Stimulated activated CD4-positive, alpha-beta T cell treated with anti-CD3 and anti-CD28 coated beads, Interleukin-1b, Interleukin-23, amount 100 ng/mL, for 24 hours (primary cell): ENCODE data around the gene FETUB.

ENCODE experiments used
- DNase-seq, 4 experiments: peaks; one replicate each; pipeline ENCODE4 v3.0.0-alpha.2; 2020; ENCODE audit warnings: low read depth in 4 of 4, low spot score in 1 of 4

The FETUB gene

GRCh38 chr3:186639778-186640472 lies at the start of gene FETUB:
TSS of gene FETUB (plus strand) at chr3:186640399. CDS start at chr3:186640461, 62 bp downstream.
- no peak for DNase-seq

GRCh38 chr3:186590580-186591295 lies 49.5 kb upstream of the FETUB start:
- DNase-seq, result no peak

- DNase-seq, result no peak
Observed at GRCh38 chr3:186592682-186593081, 47.5 kb upstream of the FETUB start.

- no peak for DNase-seq
Observed at GRCh38 chr3:186593862-186594261, 46.3 kb upstream of the FETUB start.

- no peak for DNase-seq
Observed at GRCh38 chr3:186594591-186595113, 45.5 kb upstream of the FETUB start.

- no peak for DNase-seq
Observed at GRCh38 chr3:186596568-186597287, 43.5 kb upstream of the FETUB start.

- DNase-seq, result no peak
Observed at GRCh38 chr3:186598108-186598784, 42.0 kb upstream of the FETUB start.

GRCh38 chr3:186598794-186599141 lies 41.4 kb upstream of the FETUB start:
- DNase-seq, result no peak

GRCh38 chr3:186599142-186599784 lies 40.9 kb upstream of the FETUB start:
- no peak for DNase-seq

GRCh38 chr3:186599785-186600166 lies 40.4 kb upstream of the FETUB start:
- DNase-seq, result no peak

GRCh38 chr3:186600896-186601295 lies 39.3 kb upstream of the FETUB start:
- no peak for DNase-seq

- DNase-seq, result no peak
Observed at GRCh38 chr3:186603159-186603558, 37.0 kb upstream of the FETUB start.

GRCh38 chr3:186605078-186605477 lies 35.1 kb upstream of the FETUB start:
- DNase-seq, result no peak

GRCh38 chr3:186605561-186606545 lies 34.3 kb upstream of the FETUB start:
- DNase-seq, result no peak

GRCh38 chr3:186608624-186609215 lies 31.5 kb upstream of the FETUB start:
- DNase-seq, result no peak

- DNase-seq, result no peak
Observed at GRCh38 chr3:186609247-186609868, 30.8 kb upstream of the FETUB start.

GRCh38 chr3:186612065-186612464 lies 28.1 kb upstream of the FETUB start:
- no peak for DNase-seq

- DNase-seq, result no peak
Observed at GRCh38 chr3:186612721-186613636, 27.2 kb upstream of the FETUB start, which contains the start of gene AHSG. TSS of gene AHSG (plus strand) at chr3:186613060. CDS start at chr3:186613142, 82 bp downstream.
